ENCODE data around the gene DAB1.

Gene DAB1

GRCh38 chr1:57208741-57209302 is 215.0 kb downstream of the DAB1 start:
- DNase-seq = no peak

GRCh38 chr1:57206038-57206437 is 217.8 kb downstream of the DAB1 start:
- no peak for DNase-seq

- DNase-seq = no peak
Observed at GRCh38 chr1:57204942-57205787, 218.7 kb downstream of the DAB1 start.

GRCh38 chr1:57204091-57204490 is 219.8 kb downstream of the DAB1 start:
- no peak for DNase-seq

GRCh38 chr1:57202241-57202640 is 221.6 kb downstream of the DAB1 start:
- no peak for DNase-seq

GRCh38 chr1:57198912-57199311 is 224.9 kb downstream of the DAB1 start:
- no peak for DNase-seq

- DNase-seq = no peak
Observed at GRCh38 chr1:57195436-57195941, 228.4 kb downstream of the DAB1 start.

GRCh38 chr1:57192222-57192621 is 231.6 kb downstream of the DAB1 start:
- no peak for DNase-seq

GRCh38 chr1:57190898-57191297 is 233.0 kb downstream of the DAB1 start:
- no peak for DNase-seq

GRCh38 chr1:57188168-57188567 is 235.7 kb downstream of the DAB1 start:
- DNase-seq = no peak

- no peak for DNase-seq
Observed at GRCh38 chr1:57186455-57186854, 237.4 kb downstream of the DAB1 start.

GRCh38 chr1:57179001-57179400 is 244.9 kb downstream of the DAB1 start:
- no peak for DNase-seq

GRCh38 chr1:57175506-57175905 is 248.4 kb downstream of the DAB1 start:
- DNase-seq = no peak

- DNase-seq = no peak
Observed at GRCh38 chr1:57172040-57172439, 251.8 kb downstream of the DAB1 start.

GRCh38 chr1:57167997-57168396 is 255.9 kb downstream of the DAB1 start:
- DNase-seq = no peak

- no peak for DNase-seq
Observed at GRCh38 chr1:57165546-57165945, 258.3 kb downstream of the DAB1 start.

- no peak for DNase-seq
Observed at GRCh38 chr1:57164584-57164983, 259.3 kb downstream of the DAB1 start.

GRCh38 chr1:57163789-57164188 is 260.1 kb downstream of the DAB1 start:
- no peak for DNase-seq

- no peak for DNase-seq
Observed at GRCh38 chr1:57163325-57163724, 260.5 kb downstream of the DAB1 start.

- no peak for DNase-seq
Observed at GRCh38 chr1:57162607-57163261, 261.1 kb downstream of the DAB1 start.

GRCh38 chr1:57160594-57160993 is 263.3 kb downstream of the DAB1 start:
- DNase-seq = no peak

GRCh38 chr1:57158604-57158998 is 265.3 kb downstream of the DAB1 start:
- no peak for DNase-seq

GRCh38 chr1:57157818-57158603 is 265.8 kb downstream of the DAB1 start:
- no peak for DNase-seq
